Gastroesophageal sphincter (tissue), 4 donors: ENCODE results near the gene TMEM31. TPM values are rescaled to one million over a fixed set of nuclear protein-coding genes. Genes with fewer than 3 reads are reported as not detected.
"Not testable (repeated sequence)": the region's sequence is repeated elsewhere in the genome, so short reads cannot be mapped to it uniquely, and the experiment has no call there.

Experiments
- ATAC-seq: fragments of 150-250 bp; one replicate; pipeline ENCODE4 v1.9.1; 2016; ENCODE audit warnings: mild to moderate bottlenecking, moderate library complexity
- H3K27ac ChIP-seq, 4 donors: fragments of 200-600 bp; sonication (generic) in 3 of 4; 1 replicate in 3 of 4; 2 replicates in 1 of 4; pipeline ENCODE4 v1.5.1; 2016 to 2019
- H3K27me3 ChIP-seq: fragments of 200-600 bp; sonication (generic); one replicate; pipeline ENCODE4 v1.5.1; 2019
- H3K36me3 ChIP-seq, 2 donors: fragments of 200-600 bp; sonication (generic); one replicate each; pipeline ENCODE4 v1.5.1; 2019; ENCODE audit warnings: control low read depth in 1 of 2
- H3K4me1 ChIP-seq, 3 donors: fragments of 200-600 bp; sonication (generic); 1 replicate in 2 of 3; 2 replicates in 1 of 3; pipeline ENCODE4 v1.5.1; 2016 to 2019; ENCODE audit warnings: control low read depth in 2 of 3
- H3K4me3 ChIP-seq, 2 donors: fragments of 200-600 bp; sonication (generic); one replicate each; pipeline ENCODE4 v1.5.1; 2019; ENCODE audit warnings: mild to moderate bottlenecking in 1 of 2, moderate library complexity in 1 of 2
- H3K9me3 ChIP-seq, 3 donors: fragments of 200-600 bp; sonication (generic); one replicate each; pipeline ENCODE4 v1.5.1; 2017 to 2019; ENCODE audit warnings: control low read depth in 2 of 3
- CTCF ChIP-seq, 4 experiments: fragments of 200-600 bp in 2 of 4; fragments of 450-650 bp in 2 of 4; sonication (generic) in 1 of 4; IDR thresholded peaks; one replicate each; pipeline ENCODE4 v1.5.1; 2017 to 2019; ENCODE audit warnings: antibody characterized with exemption in 4 of 4, mild to moderate bottlenecking in 2 of 4, moderate library complexity in 2 of 4
- EP300 ChIP-seq: sonication (generic); formaldehyde crosslinking; IDR thresholded peaks from one replicate; pipeline ENCODE4 v1.6.1; 2017; ENCODE audit warnings: antibody characterized with exemption, mild to moderate bottlenecking
- POLR2A ChIP-seq, 2 donors: fragments of 450-650 bp; IDR thresholded peaks; one replicate each; pipeline ENCODE4 v1.6.1; 2017; ENCODE audit warnings: antibody characterized with exemption in 2 of 2, mild to moderate bottlenecking in 2 of 2, moderate library complexity in 1 of 2
- POLR2AphosphoS5 ChIP-seq: sonication (generic); formaldehyde crosslinking; IDR thresholded peaks from one replicate; pipeline ENCODE4 v1.6.1; 2017; ENCODE audit warnings: antibody characterized with exemption
- WGBS, 2 donors: methylation state at CpG; one replicate each; pipeline ENCODE4 v1.1.5; 2018; ENCODE audit warnings: low coverage in 1 of 2; 5-methylcytosine and 5-hydroxymethylcytosine counted together
- total RNA-seq, 4 donors: library from RNA; depleted of rRNA; stranded (reverse); fragments of >200 nt; gene quantifications; one replicate each; pipeline ENCODE4 v1.1.0, GENCODE V29; 2016

The TMEM31 gene
- total RNA-seq, 4 donors from 2014 or later: not detected

GRCh38 chrX:103756736-103757135 is 46.0 kb downstream of the TMEM31 start:
- no peak for ATAC-seq
- TF ChIP-seq CTCF (IDR thresholded peaks at IDR 0.05): no peak
- no peak for TF ChIP-seq EP300
- no peak for TF ChIP-seq POLR2A (IDR thresholded peaks at IDR 0.05)
- no peak for TF ChIP-seq POLR2AphosphoS5
- H3K36me3 ChIP-seq: no peaks in the 10 kb centered on the region
- H3K4me1 ChIP-seq: no peaks in the 10 kb centered on the region
- H3K27ac ChIP-seq: no peak overlapping the region
- no peaks in the 10 kb centered on the region for H3K9me3 ChIP-seq
- 75 to 92% methylated on average over 2 of the region's 3 CpGs for WGBS, 2 donors
- no peak overlapping the region for H3K4me3 ChIP-seq
- no peaks in the 10 kb centered on the region for H3K27me3 ChIP-seq

GRCh38 chrX:103758555-103758954 is 47.8 kb downstream of the TMEM31 start:
- Histone ChIP-seq H3K27ac (no peak overlapping the region), H3K9me3 (no peaks in the 10 kb centered on the region), H3K27me3 (no peaks in the 10 kb centered on the region), H3K4me1 (no peaks in the 10 kb centered on the region), H3K36me3 (no peaks in the 10 kb centered on the region), H3K4me3 (no peak overlapping the region)
- no peak for ATAC-seq
- 100% methylated on average over 1 of the region's 1 CpG; no CpG with 5 or more reads in 1 of the 2 donors for WGBS, 2 donors
- TF ChIP-seq POLR2AphosphoS5: no peak
- TF ChIP-seq POLR2A (IDR thresholded peaks at IDR 0.05): no peak
- no peak for TF ChIP-seq EP300
- TF ChIP-seq CTCF (IDR thresholded peaks at IDR 0.05): no peak

- WGBS, 2 donors: 74 to 87% methylated on average over 4 to 5 of the region's 5 CpGs
- not testable (repeated sequence) for H3K9me3 ChIP-seq, H3K4me1 ChIP-seq, H3K27ac ChIP-seq, H3K27me3 ChIP-seq, ATAC-seq, H3K36me3 ChIP-seq, H3K4me3 ChIP-seq
Observed at GRCh38 chrX:103763541-103763940, 52.8 kb downstream of the TMEM31 start.

Other genes with a start within 250 kb of the TMEM31 start
- gene RAB40A, start 191.4 kb upstream of the TMEM31 start, total RNA-seq: 1 to 10 TPM; 1.3 to 8.9 (median 4.6) TPM
- 100 to 1,000 TPM; 424 to 874 (median 497) TPM for gene TCEAL4, start 125.4 kb upstream of the TMEM31 start, total RNA-seq
- 100 to 1,000 TPM in 3 of 4 donors, 10 to 100 TPM in 1; 99.6 to 257 (median 175) TPM for gene TCEAL3, start 102.9 kb upstream of the TMEM31 start, total RNA-seq
- gene TCEAL1, start 81.9 kb upstream of the TMEM31 start, total RNA-seq: 100 to 1,000 TPM; 177 to 424 (median 237) TPM
- gene MORF4L2, start 24.2 kb upstream of the TMEM31 start, total RNA-seq: 100 to 1,000 TPM; 338 to 631 (median 467) TPM
- 10 to 100 TPM; 20.3 to 51.5 (median 33.0) TPM for gene PLP1, start 65.9 kb downstream of the TMEM31 start, total RNA-seq
- gene RAB9B, start 121.3 kb downstream of the TMEM31 start, total RNA-seq: 10 to 100 TPM in 3 of 4 donors, 1 to 10 TPM in 1; 9.4 to 25.4 (median 13.0) TPM